Ecto neural progenitor cell (in vitro differentiated cells): Measurements from ENCODE around the gene MYL11.

Experiments
- DNase-seq: peaks from one replicate; pipeline ENCODE4 v3.0.0-alpha.2; 2018; ENCODE audit warnings: low spot score

Gene MYL11

DNA sequence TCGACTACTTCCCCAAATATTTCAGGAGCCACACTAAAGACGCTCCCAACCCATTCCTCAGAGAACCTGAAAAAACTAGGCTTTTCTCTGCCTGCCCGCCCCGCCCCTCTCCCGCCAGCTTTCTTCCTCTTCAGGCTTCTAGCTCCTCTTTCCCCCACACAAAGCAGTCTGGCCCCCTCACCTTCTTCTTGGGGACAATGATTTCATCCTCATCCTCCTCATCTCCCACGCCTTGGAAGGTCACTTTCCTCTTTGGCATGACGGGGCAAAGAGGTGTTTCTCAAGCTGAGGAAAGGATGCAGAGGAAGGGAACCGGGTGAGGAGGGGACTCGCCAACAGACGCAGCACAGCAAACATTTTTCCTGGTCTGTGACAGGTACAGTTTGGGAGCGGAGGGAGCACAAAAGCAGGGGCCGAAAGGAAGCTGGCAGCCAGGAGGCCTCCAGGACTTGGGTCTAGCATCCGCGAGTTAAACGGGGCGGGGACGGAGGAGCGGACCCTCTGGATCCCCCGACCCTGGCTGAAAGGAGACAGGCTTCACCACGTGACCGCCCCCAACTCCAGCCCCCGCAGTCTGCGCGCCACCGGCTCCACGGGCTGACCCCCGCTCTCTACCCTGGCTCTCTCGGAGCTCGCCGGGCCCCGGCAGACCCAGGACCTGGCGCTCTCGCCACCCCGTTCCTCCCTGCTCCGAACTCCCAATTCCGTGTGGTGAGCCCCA is 20.0 kb upstream of the MYL11 start:
- no peak for DNase-seq

DNA sequence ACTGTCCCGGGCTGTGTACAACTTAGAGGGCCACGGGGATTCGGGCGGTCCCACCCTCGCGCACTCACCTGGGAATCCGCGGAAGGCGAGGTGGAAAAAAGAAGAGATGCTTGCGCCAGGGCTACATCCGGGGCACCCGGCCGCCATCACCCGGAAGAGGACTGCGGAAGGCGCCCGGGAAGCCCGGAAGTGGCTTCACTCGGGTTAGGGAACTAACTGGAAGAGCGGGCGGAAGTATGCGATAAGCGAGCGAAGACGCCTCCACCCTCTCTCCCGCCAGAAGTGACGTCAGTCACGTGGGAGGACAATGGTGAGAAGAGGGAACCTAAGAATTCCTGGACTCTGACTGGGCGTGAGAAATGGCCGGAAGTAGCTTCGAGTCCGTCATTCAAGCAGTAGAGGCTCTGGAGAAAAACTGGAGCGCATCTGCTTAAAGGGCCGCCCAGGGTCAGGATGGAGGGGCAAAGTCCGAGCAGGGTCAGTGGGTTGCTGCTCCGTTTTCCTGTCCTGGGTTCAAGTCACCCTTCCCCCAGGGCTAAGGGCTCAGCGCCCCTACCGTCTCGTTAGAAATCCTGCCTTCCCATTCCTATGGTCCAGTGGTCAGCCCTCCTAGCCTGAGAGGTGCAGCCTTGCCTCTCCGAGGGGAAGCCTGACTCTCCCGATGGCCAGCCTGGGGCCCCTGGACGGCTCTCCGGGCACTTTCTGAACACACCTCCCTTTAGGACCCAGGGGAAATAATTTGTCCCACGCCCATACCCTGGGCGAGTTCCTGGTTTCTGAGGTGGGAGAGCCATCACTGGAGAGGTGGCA is 19.3 kb upstream of the MYL11 start, which contains the start of gene CD2BP2:
TSS of gene CD2BP2 (minus strand) at position 165 of the 810 bp plus-strand sequence. CDS start 627 bp downstream, outside the sequence.
- peak; percentile 93 for DNase-seq

- no peak for DNase-seq
Observed at GRCh38 chr16:30355954-30356308, 18.7 kb upstream of the MYL11 start.

- DNase-seq, result no peak
Observed at GRCh38 chr16:30356401-30357084, 18.1 kb upstream of the MYL11 start.

- DNase-seq, result no peak
Observed at GRCh38 chr16:30357085-30357714, 17.4 kb upstream of the MYL11 start.

- DNase-seq, result no peak
Observed at GRCh38 chr16:30357715-30358576, 16.7 kb upstream of the MYL11 start.

GRCh38 chr16:30358577-30358936 is 16.0 kb upstream of the MYL11 start:
- no peak for DNase-seq

DNA sequence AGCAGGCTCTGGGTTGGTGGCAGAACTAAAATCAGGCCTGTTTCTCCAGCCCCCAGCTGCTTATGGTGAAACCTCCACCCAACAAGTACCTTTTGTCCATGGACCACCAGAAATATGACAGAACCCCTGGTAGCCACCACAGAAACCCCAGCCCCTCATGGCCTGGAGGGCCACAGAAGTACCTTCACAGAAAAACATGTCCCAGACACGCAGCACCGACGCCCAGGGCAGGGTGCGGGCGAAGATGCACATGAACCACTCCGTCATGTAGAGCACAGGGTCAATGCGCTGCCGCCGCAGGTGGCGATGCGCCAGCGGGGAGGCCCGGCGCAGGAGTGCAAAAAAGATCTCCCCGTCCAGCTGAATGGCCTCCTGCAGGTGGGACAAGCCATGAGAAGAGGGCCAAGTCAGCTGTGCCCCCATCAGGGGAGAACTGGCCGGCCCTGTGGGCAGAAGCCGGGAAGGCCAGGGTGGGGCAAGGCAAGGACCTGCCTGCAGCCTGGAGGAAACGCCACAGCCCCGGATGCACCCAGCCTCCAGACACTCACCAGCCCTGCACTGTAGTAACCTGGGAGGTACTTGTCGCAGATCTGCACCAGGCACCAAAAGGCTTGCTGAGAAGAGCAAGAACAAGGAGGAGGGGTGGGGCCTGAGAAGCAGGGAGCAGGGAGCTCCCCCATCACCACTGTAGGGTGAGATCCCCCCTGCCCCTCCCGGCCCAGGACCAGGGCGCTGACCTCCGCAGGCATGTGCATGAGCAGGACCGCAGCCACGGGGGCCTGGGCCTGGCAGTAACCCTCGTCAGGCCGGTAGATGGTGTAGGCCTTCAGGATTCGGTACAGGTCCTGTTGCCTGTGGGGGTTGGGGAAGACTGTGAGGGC is 15.4 kb upstream of the MYL11 start:
- no peak for DNase-seq

DNA sequence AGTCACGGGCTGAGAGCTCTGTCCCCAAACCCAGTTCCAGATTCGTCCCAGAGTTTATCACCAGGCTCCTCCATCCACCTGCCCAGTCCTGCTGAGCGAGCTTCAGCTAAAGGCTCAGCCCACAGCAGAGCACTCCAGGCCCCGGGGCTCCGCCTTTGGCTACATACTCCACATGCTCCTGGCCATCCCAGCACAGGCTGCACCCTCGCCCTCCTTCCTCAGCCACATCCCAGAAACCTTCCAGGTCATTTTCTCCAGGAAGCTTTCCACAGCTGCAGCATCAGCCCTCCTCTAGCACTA is 14.8 kb upstream of the MYL11 start:
- DNase-seq, result no peak

DNA sequence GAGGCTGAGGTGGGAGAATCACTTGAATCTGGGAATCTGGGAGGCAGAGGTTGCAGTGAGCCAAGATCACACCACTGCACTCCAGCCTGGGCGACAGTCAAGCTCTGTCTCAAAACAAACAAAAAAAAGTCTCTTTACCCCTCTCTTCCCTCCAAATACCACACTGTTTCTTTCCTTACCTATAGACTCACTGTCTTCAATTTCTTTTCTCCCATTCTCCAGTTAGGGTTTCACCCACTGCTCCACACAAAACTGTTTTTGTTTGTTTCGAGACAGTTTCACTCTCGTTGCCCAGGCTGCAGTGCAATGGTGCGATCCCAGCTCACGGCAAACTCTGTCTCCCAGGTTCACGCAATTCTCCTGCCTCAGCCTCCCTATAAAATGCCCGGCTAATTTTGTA is 13.4 kb upstream of the MYL11 start:
- no peak for DNase-seq

DNA sequence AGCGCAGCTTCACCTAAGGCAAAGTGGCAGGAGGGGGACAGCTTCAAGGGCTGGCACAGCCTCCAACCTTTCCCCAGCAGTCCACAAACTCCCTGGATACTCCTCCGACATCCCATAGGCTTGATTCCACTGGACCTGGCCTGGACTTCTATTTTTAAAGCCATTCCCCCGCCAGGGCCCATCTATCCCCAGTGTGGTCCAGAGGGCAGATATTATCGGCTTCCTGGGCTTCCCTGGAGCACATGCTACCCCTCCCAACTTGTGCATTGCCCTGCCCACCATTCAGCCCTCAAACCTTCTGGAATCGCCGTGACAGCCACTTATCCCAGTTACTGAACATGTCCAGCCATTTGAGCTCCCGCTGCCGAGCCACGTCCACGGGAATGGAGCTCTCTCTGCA is 9.4 kb upstream of the MYL11 start:
- DNase-seq, result no peak

- DNase-seq, result no peak
Observed at GRCh38 chr16:30366511-30366910, 8.1 kb upstream of the MYL11 start.

DNA sequence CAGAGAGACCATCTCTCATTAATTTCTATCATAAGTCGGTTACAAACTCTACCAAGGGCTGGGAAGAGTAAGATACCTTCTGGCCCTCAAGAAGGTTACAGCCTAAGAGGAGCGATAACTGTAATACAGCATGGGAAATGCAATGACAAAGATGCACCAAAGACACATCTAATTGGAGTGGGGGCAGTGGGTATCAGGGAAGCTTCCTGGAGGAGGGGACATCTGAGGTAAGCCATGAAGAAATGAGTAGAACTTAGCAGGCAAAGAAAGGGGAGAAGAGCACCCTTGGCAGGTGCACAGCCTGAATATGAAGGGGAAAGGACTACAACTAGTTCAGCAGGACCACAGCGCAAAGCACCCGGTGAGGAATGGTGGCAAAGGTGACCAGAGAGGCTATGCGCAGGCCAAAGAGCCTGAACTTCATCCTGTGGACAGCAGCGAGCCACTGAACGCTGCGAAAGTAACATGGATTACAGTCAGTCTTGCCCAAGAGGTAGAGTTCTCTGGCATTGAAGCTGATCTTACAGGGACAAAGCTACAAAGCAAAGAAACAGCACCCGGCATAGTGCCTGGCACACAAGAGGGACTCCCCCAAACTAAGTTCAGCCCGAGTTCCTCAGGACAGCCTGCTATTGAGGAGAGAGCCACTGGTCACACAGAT is 7.1 kb upstream of the MYL11 start:
- peak; percentile 42 for DNase-seq

GRCh38 chr16:30368122-30368791 is 6.3 kb upstream of the MYL11 start:
- DNase-seq, result peak; percentile 44

- DNase-seq, result peak; percentile 40
Observed at GRCh38 chr16:30368792-30369090, 5.9 kb upstream of the MYL11 start.

GRCh38 chr16:30369091-30369937 is 5.3 kb upstream of the MYL11 start:
- DNase-seq, result peak; percentile 75

DNA sequence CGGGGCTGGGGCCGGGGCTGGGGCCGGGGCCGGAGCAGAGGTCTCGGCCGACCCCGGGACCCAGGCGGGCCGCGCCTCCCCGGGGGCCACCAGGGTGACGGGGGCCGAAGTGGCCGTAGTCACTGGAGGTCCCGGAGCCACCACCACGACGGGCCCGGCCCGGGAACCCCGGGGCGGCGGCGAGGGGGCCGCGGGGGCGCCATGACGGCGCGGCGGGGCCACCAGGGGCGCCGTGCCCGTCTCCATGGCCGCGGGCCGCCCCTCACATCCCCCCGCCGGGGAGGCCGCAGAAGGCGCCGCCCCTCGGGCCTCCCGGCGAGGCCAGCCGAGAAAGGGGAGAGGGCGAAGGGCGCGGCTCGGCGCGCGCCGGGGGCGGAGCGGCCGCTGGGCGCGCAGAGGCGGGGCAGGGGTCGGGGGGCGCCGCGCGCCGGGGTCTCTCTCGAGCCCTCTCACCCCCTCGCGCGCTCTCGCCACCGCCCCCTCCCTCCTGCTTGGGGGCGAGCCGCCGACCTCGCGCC is 4.6 kb upstream of the MYL11 start:
- DNase-seq, result no peak

GRCh38 chr16:30370456-30371247 is 4.0 kb upstream of the MYL11 start, which contains the start of gene TBC1D10B:
Gene TBC1D10B (minus strand): TSS chr16:30370494. CDS start chr16:30370183, 311 bp downstream.
- DNase-seq, result peak; percentile 99
